TTC549 (cell line): ENCODE data around the gene PIP5K1B.

ENCODE experiments used
- FAIRE-seq: peaks from 2 replicates; lab custom pipeline; 2012; peaks lifted over from hg19 to GRCh38; lab: Jason Lieb, UNC

PIP5K1B gene

GRCh38 chr9:68708513-68708912, 3.5 kb downstream of the PIP5K1B start:
- FAIRE-seq = no peak

- no peak for FAIRE-seq
Observed at GRCh38 chr9:68709291-68710110, 4.5 kb downstream of the PIP5K1B start.

- no peak for FAIRE-seq
Observed at GRCh38 chr9:68710111-68710471, 5.1 kb downstream of the PIP5K1B start.

- no peak for FAIRE-seq
Observed at GRCh38 chr9:68711281-68711680, 6.2 kb downstream of the PIP5K1B start.

- FAIRE-seq = no peak
Observed at GRCh38 chr9:68711932-68712331, 6.9 kb downstream of the PIP5K1B start.

GRCh38 chr9:68714416-68715180, 9.6 kb downstream of the PIP5K1B start:
- FAIRE-seq = no peak

GRCh38 chr9:68715181-68715456, 10.1 kb downstream of the PIP5K1B start:
- no peak for FAIRE-seq

GRCh38 chr9:68717552-68718443, 12.8 kb downstream of the PIP5K1B start:
- FAIRE-seq = no peak

- FAIRE-seq = no peak
Observed at GRCh38 chr9:68719847-68720246, 14.8 kb downstream of the PIP5K1B start.

- FAIRE-seq = no peak
Observed at GRCh38 chr9:68720656-68721313, 15.7 kb downstream of the PIP5K1B start.

GRCh38 chr9:68721666-68722330, 16.8 kb downstream of the PIP5K1B start:
- FAIRE-seq = no peak

GRCh38 chr9:68725070-68725469, 20.0 kb downstream of the PIP5K1B start:
- no peak for FAIRE-seq

- no peak for FAIRE-seq
Observed at GRCh38 chr9:68726489-68726888, 21.4 kb downstream of the PIP5K1B start.

- no peak for FAIRE-seq
Observed at GRCh38 chr9:68727636-68728035, 22.6 kb downstream of the PIP5K1B start.

- no peak for FAIRE-seq
Observed at GRCh38 chr9:68728731-68729130, 23.7 kb downstream of the PIP5K1B start.

GRCh38 chr9:68730570-68731235, 25.7 kb downstream of the PIP5K1B start:
- no peak for FAIRE-seq

- FAIRE-seq = no peak
Observed at GRCh38 chr9:68731857-68732256, 26.8 kb downstream of the PIP5K1B start.

- FAIRE-seq = no peak
Observed at GRCh38 chr9:68732405-68733020, 27.5 kb downstream of the PIP5K1B start.

GRCh38 chr9:68733021-68733405, 28.0 kb downstream of the PIP5K1B start:
- no peak for FAIRE-seq

GRCh38 chr9:68738358-68738757, 33.3 kb downstream of the PIP5K1B start:
- no peak for FAIRE-seq
